Dermis blood vessel endothelial cell (primary cell): ENCODE results near the gene PIK3R6. TPM values are rescaled to one million over a fixed set of nuclear protein-coding genes. Genes with fewer than 3 reads are reported as not detected.
A peak's percentile ranks its signal among the peaks of the same experiment; 100 is the strongest.

ENCODE experiments used
- DNase-seq: peaks from one replicate; pipeline ENCODE4 v3.0.0; 2010
- total RNA-seq: library from RNA; depleted of rRNA; stranded (reverse); fragments of >200 nt; gene quantifications from 2 replicates; pipeline ENCODE4 v1.2.3, GENCODE V29; 2014

PIK3R6 gene
- total RNA-seq, 1 donor from 2014 or later, result not detected

DNA sequence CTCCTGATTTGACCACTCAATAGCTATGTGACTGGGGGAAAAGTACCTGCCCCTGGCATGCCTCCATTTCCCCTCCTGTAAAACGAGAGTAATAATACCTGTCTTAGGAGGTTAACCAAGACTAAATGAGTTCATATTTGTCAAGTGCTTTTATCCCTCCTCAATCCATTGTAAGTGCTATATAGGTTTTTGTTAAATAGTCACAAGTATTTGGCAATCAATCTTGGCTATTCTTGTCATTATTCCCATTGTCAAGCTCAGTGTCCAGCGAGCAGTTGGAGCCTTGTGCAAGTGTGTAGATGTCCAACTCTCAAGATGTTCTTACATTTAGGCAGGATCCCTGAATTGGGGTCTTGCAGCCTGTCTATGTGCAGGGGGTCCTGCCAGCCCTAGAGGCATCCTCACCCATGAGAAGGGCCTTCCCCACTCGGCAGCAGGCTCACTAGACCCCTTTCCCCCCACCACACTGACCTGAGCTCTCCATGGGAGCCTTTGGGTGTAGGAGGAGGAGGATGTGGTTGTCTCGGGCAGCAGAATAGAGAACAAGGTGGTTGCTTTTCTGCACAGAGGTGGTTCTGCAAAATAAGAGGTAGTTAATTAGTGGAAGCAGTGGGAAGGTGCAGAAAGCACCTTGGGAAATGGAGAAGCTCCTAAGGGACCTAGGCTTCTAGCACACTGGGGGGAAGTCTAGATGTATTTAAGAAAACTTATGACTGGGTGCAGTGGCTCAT lies 18.0 kb downstream of the PIK3R6 start:
- DNase-seq, result no peak

DNA sequence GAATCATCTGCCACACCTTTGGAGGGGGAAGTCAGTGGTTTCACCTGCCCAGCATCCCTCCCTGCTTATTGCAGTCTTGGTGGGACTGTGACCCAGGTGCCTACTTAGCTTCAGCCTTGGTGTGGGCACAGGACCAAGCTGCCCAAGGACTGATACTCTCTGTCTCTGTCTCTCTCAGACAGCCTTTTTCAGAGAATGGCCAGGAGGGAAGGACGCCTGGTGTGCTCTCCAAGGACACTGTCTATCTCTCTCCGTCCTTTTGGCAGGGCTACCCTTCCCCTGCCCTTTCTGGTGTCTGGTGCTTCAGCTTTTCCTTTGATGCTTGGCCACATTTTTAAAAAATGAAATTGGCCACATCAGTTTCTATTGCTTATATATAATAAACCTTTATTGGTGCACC lies 19.6 kb downstream of the PIK3R6 start:
- no peak for DNase-seq

DNA sequence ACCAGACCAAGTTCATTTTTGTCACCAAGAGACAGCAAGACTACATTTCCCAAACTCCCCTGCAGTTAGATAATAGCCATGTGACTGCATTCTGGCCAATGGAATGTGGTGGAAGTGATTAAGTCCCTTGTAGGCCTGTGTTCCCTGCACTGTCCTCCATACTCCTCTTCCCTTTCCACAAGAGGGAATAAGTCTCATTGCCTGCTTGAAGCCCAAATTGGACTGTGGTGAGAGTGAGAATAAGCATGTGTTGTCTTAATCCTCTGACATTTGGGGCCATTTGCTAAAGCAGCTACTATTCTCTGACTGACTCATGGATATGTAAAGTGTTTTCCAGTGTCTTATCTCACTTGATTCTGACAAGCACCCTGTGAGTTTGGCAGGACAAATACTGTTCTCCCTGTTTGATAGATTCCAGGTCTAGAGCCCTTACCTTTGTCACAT lies 20.7 kb downstream of the PIK3R6 start:
- peak; percentile 40 for DNase-seq

DNA sequence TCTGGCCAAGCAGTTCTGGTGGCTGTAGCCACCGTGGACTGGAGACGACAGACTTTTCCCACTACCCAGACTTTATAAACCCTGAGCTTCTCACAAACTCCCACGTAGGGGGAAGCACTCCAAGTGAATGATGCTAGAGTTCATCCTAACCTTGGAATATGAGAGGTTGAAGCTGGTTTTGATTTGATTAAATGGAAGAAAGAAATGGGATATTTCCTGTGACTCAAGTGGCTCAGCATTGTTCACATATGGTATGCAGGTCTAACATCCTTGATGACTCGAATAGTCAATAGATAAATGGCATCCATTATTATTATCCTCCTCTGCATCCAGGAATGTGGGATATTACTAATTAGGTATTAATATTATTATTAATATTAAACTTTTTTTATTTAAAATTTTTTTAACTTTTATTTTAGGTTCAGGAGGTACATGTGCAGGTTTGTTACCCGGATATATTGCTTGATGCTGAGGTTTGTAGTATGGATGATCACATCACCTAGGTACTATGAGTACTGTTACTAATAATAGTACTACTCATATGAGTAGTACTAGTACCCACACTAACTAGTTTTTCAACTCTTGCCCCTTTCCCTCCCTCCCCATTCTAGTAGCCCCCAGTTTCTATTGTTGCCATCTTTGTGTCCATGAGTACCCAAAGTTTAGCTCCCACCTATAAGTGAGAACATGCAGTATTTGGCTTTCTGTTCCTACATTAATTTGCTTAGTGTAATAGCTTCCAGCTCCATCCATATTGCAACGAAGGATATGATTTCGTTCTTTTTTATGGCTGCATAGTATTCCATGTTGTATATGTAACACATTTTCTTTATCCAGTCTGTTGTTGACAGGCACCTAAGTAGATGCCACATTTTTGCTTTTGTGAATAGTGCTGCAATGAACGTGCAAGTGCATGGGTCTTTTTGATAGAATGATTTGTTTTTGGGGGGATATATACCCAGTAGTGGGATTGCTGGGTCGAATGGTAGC lies 22.9 kb downstream of the PIK3R6 start:
- no peak for DNase-seq

DNA sequence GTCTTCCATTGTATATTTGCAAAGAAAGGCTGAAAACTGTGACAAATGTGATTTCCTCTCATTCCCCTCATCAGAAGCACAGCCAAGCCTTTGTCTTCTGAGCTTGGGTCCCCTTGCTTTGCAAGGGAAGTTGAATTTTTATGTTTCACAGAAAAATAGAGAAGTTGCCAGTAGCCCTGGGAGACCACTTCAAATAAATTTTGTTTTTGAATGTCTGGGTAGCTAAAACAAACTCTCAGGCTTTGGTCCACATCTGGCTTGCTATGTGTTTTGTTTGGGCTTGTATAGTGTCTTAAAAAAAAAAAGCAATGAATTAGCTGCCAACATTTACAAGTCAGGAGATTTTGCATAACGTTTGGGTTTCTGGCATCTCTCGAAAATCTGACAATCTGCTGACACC lies 24.1 kb downstream of the PIK3R6 start:
- DNase-seq, result no peak

DNA sequence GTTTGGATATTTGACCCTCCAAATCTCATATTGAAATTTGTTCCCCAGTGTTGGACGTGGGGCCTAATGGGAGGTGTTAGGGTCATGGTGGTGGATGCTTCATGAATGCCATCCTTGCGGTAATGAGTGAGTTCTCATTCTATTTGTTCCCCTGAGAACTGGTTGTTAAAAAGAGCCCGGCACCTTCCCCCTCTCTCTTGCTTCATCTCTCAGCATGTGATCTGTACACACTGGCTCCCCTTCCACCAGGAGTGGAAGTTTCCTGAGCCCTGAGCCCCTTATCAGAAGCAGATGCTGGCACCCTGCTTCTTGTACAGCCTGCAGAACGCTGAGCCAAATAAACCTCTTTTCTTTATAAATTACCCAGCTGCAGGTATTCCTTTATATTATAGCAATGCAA lies 25.6 kb downstream of the PIK3R6 start:
- no peak for DNase-seq

DNA sequence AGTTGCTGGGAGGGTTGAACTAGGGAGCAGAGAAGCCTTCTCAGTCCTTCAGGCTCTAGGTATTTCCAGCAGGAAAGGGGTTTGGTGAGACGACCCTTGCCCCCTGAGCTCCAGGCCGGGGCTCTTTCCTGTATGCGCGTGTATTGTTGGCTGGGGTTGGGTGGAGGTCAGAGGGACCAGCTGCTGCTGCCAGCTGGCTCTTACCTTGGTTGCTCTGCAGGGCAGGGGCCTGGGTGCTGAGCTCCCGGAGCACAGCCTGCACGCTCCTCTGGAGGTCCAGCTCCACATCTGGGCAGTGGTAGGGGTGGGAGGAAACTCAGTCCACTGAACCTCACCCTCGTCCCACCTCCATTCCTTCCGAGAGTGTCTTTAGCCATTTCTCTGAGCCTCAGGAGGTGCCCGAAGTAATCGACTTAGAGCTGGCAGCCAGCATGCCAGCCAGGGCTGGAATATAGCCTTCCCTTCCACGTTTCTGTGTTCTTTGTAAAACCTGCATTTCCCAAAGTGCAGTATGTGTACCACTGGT lies 28.0 kb downstream of the PIK3R6 start:
- no peak for DNase-seq

DNA sequence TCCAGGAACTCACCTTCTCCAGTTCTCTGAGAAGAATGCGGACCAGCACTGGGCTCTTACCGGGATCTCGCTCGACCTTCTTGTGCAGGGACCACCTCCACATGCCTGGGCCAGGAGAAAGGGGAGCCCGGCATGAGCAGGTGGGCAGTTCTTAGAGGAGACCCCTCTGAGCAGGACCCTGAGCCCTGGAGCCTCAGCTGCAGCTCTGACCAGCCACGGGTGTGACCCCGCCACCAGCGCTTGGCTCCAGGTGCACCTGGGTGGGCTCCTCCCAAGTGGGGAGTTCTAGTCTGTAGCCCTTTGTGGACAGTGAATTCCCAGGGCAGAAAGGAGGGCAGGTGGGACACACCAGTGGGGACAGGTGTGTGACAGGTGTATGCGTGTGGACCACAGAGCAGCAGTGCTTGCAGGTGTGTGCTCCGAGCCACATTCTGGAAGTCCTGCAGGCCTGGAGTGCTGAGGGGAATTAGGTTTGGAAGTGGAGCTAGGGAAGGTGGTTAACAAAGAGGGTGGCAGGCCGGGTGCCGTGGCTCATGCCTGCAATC lies 28.9 kb downstream of the PIK3R6 start:
- no peak for DNase-seq

DNA sequence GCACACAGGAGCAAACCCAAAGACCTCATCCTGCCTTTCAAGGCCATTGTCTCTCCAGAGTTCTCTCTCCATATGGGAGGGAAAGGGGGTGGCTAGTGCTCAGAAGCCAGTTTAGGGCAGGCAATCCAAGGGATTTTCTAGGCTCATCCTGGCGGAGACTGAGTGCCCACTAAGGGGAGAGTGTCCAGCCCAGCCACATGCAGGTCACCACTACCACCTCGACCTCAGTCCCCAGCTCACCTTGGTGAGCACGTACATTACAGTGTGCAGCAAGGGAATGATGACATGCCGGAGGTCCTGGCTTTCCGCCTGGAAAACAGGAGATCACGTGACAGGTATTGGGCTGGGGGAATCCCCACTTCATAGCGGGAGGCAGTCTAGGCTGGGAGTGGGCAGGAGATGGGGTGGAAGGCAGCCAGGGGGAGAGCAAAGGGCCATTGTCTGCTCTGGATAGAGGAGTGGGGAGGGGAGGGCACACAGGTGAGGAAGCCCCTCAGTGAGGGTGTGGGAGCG lies 29.9 kb downstream of the PIK3R6 start:
- DNase-seq, result peak; percentile 6

DNA sequence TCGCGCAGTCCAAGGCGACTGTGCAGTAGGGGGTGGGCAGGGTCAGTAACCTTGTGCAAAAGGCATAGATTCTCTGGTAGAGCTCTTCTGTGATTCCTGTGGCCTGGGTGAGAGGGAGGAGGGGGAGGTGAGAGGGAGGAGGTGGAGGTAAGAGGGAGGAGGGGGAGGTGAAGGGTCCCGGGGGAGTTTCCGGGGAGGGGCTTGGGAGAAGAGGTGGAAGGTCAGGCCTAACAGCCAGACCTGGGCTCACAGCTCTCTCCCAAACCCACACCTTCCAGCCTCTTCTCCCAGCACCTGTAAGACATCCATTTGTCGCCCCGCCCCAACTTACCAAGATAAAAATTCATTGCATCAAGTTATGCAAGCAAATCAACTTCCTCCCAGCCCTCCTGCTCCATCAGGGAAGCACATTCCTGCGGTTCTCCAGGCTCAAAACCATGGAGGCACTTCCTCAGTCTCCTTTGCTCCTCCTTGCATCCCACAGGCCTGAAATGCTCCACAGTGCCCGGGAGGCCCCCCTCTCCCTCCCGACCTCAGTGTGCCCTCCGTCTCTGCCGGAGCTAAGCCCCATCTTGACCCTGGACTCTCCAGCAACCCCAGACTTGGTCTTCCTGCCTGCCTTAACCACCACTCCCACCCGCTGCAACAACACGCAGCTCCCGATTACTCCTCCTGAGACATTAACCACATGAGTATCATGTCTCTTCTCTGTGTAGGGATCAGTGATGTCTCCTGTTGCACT lies 30.5 kb downstream of the PIK3R6 start:
- DNase-seq, result no peak

DNA sequence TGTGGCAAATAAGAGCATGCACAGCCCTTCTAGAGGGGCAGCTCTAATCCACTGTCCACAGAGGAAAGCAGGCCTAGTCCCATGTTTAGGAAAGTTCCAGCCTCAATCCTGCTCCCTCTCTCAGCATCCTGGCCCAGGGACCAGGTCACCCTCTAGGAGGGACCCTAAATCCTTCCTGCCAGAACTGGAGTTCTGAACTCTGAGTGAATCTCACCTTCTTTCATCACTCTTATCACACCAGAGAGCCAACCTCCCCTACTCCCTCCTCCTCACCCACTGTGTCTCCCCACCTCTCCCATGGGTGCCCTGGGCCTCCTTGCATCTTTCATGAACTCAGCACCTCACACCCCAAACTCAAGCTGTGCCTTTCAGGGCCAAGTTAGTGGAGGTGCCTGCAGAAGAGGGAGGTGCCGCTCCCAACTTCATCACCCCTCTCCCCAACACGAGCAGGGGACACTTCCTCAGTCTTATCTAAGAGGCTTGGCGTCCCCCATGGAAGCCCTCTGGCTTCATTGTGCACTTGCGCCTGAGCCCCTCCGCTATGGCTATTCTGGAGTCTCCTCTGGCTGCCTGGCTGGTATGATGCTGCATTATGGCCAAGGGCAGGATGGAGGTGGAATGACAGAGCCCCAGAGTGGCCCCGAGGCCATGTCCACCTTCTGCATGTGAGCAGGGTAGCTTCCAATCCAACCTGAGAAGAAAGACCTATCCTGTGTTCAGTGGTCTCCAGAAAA lies 31.7 kb downstream of the PIK3R6 start:
- no peak for DNase-seq

DNA sequence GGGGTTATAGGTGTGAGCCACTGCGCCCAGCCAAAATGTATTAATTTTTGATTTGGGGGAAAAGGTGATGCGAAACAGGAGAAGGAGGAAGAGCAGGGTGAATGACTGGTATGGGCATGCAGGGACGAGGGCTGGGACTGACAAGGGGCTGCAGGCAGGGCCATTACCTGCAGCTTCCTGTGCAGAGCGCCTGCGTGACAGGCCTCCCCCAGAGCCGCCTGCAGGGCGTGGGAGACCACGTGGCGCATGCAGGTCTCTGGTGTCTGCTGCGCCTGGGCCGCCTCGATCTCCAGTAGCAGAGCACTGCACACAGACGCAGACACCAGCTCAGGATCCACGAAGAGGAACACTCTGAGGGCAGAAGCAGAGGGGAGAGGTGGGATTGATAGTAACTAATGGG lies 32.4 kb downstream of the PIK3R6 start:
- DNase-seq, result no peak

DNA sequence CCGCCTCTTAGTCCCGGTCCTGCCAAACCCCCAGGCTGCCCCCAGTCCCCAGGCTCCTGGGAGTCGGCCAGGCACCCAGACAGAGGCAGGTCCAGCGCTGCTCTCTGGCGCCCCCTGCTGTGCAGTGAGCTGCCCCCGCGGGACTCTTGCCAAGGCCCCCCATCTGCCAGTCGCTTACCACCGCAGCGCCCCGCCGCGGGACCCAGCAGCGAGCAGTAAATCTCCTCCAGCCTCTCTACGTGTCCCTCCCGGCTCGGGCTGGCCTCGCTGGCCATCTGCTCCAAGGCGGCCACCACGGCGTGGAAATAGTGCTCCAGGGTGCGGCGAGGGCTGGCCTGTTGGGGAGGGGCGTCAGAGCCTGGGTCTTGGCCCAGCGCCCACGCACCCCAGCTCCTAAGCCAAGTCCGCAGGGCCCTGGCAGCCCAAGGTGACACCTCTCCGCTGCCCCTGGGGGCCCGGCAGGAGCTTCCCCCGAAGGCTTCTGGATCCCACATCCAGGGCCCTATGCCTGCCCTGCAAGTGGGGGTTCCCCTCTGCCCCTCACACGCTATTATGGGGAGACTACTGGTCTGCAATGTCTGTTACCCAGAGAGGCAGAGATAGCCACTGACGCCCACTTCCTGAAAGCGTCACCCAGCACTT lies 34.6 kb downstream of the PIK3R6 start:
- DNase-seq, result no peak

DNA sequence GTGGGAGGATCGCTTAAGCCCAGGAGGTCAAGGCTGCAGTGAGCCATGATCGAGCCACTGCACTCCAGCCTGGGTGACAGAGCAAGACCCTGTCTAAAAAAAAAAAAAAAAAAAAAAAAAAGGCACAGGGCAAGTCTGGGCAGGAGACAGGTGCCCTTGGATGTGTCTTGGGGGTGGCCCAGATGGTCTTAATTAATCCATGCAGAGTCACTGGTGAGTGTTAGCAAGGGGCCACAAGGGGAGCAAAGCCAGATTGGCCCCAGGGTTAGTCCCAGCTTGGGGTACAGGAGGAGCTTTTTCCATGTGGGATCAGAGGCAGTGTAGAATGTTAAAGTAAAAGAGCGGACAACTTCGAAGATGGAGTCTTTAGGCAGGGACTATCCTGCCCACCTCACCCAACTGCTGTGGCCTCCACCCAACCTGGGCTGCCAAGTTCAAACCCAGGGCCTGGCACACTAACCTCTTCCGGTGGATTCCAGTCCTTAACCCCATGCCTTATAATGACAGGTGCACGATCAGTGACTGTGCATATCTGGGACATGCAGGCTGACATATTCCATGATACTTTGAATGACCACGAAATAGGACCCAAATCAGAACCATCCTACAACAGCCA lies 36.1 kb downstream of the PIK3R6 start:
- no peak for DNase-seq

DNA sequence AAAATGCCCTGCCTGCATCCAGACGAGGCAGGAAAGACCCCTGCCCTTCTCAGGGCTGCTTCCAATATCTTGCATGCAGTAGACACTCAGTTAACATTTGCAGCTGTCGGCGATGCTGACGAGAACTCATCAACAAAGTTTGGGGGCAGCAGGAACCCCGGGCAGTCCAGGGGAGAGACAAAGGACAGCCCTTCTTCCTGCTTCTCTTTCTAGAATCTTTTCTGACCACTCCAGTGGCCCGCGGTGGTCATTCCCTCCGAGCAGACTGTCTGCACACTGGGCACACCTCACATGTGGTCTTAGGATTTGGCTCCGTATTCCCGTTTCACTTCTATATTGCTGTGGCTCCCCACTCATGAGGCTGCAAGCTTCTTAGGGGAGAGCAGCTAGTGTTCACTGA lies 37.3 kb downstream of the PIK3R6 start:
- no peak for DNase-seq

DNA sequence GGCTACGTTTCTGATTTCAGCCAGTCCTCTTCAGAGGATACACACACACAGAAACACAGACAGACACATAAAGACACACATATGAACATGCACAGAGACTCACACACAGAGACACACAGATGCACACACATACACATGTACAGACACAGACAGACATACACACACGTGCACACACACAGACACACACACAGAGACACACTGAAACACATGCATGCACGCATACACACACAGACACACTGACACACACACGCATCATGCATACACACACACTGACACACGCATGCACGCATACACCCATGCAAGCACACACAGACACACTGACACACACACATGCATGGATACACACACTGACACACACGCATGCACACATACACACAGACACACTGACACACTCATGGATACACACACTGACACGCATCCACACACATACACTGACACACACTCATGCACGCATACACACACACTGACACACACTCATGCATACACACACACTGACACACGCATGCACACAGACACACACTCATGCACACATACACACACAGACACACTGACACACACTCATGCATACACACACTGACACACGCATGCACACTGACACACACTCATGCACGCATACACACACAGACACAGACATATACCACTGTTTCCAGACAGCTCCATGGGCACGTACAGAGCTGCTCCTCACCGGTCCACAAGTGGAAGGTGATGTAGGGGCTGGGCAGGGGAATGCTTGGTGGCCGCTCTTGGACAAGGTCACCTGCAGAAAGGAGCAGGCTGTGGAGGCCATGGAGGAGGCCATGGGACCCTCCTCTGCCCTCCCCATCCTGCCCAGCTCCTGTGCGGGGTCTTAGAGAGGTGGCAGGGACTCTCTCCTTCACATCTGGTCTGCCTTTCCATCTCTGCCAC lies 38.2 kb downstream of the PIK3R6 start:
- DNase-seq, result no peak

DNA sequence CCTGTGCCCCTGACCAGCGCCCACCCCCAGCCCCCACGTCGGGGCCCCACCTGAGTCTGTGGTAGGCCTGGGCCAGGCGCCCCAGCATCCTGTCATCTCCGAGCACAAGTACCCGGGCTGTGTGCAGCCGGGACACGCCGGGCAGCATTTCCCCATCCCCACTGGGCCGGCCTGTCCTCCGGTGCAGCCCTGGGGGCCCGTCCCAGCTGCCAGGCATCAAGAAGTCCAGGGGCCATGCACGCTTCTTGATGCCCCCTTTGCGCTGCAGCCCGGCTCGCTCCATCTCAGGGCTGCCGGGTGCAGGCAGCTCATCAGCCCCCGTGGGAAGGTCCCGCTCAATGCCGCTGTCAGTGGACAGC lies 39.0 kb downstream of the PIK3R6 start:
- no peak for DNase-seq

DNA sequence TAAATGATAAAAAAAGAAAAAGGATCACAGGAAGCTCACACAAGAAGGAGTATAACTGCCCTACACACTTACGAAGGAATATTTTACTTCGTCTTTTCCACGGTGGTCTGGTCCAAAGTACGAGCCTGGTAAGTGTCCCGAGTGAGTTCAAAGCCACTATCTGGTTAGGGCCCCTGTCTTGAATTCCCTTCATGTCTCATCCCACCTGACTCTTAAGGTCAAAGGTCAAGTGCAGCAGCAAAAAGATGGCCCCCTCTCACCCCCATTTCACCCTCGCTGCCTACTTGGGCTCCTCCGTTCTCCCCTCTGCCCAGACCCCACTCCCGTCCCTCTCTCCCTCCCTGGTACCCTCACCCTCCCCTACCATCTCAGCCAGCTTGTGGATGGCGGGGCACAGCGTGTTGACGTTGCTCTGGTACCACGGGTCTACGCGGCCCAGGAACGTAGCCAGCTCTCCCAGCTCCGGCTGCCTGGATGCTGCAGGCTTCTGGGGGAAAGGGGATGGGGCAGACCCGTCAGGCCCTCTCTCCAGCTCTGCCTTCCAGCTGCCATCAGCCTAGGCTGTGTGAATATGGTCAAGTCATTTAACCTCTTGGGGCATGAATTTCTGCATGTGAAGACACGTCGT lies 40.6 kb downstream of the PIK3R6 start:
- DNase-seq, result no peak

DNA sequence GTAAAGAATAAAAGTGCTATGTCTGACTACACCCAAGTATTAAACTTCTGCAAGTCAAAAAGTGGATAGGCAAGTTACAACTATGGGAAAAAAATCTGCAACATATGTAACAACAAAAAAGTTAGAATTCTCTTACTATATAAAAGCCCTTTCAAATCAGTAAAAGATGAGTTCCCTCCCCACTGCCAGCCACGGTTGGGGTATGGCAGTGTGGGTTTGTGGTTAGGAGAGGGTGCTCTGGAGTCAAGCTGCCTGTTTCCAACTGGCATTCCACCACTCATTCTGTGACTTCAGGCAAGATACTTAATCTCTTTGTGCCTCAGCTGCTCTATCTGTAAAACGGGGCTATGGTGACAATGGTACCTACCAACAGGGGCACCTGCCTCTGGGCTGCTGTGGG lies 41.7 kb downstream of the PIK3R6 start:
- no peak for DNase-seq
